Left forelimb (tissue), 1 donor: Measurements from ENCODE around the gene EIF1AD.
"Not testable (repeated sequence)": the region's sequence is repeated elsewhere in the genome, so short reads cannot be mapped to it uniquely, and the experiment has no call there.

Experiments used
- DNase-seq: peaks from one replicate; pipeline ENCODE4 v3.0.0-alpha.2; 2018; ENCODE audit warnings: low spot score

Gene EIF1AD

DNA sequence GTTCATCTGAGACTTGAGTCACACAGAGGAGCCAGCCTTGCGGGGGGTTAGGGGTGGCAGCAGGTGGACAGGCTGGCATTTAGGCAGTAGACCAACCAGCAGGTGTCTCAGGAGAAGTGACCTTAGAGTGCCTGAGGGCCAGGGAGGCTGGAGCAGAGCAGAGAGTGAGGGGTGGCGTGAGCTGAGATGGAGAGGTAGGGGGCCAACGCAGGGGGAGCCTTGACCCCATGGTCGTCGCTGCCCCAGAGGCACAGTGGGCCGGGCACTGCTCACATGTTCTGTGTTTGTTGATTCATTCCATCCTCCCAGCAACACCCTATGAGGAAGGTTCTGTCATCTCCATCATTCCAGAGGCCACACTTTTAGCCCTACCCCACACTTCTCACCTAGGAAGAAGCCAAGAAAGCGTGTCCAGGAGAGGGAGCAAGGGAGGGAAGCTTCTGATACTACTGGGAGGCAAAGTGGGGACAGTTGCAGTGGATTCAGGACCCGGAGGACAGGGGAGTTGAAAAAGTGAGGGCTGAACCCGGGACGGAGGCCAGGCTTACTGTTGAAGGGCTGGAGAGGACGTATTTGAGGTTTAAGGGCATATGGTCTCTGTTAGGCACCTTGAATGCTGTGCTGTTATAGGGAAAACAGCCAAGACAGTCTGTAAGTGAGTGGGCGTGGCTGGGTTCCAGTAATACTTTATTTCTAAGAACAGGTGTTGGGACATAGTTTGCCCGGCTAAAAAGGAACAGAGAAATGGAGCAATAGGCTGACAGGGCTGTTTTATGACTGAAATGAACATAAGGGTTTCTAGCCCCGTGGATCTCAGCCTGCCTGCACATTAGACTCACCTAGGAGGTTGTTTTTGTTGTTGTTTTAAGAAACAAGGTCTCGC lies 33.1 kb downstream of the EIF1AD start:
- no peak for DNase-seq

DNA sequence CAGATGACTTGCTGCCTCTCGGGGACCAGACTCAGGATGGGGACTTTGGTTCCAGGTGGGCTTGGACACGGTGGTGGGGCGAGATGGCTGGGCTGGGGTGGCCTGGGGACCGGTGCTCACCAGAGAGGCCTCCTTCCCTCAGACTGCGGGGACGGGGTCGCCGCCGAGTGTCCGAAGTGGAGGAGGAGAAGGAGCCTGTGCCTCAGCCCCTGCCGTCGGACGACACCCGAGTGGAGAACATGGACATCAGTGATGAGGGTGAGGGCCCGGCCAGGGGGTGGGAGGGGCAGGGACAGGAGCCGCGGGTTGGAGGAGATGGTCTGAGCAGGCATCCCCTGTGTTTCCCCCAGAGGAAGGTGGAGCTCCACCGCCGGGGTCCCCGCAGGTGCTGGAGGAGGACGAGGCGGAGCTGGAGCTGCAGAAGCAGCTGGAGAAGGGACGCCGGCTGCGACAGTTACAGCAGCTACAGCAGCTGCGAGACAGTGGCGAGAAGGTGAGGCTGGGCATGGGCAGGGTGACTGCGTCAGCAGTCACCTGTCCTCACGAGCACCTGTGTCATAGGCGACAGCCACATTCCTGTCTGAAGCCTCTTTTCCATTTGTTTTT lies 34.5 kb downstream of the EIF1AD start:
- DNase-seq = no peak

DNA sequence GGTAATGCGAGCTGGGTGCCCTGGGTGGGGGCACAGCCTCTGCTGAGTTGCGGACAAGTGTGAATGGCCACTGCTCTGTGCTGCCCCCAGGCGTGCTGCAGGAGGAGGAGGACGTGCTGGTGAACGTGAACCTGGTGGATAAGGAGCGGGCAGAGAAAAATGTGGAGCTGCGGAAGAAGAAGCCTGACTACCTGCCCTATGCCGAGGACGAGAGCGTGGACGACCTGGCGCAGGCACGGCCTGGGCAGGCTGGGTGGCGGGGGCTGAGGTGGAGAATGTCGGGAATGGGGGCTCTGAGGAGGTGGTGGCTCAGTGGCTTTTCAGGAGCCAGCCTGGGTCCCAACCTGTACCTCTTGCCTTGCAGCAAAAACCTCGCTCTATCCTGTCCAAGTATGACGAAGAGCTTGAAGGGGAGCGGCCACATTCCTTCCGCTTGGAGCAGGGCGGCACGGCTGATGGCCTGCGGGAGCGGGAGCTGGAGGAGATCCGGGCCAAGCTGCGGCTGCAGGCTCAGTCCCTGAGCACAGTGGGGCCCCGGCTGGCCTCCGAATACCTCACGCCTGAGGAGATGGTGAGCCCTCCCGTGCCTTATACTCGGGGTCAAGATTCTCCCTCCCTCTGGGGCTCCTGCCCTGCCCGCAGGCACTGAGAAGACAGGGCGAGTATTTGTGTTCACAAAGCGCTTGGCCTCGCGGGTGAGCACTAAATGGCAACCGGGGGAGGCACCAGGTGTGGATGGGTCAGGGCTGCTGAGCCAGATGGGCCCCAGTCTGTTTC lies 35.8 kb downstream of the EIF1AD start:
- no peak for DNase-seq

DNA sequence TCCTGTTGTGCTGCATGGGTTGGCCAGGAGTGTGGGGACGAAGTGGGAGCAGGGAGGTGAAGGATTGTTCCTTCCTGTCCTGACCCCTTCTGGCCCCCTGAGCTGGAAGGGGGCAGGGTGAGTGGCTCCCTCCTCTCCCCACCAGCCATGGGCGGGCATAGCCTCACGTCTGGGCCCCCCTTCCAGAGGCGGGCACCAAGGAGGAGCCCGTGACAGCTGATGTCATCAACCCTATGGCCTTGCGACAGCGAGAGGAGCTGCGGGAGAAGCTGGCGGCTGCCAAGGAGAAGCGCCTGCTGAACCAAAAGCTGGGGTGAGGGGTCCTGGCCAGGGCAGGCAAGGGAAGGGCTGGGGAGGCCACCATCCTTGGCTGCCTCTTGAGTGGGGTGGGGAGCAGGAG lies 37.1 kb downstream of the EIF1AD start:
- no peak for DNase-seq

DNA sequence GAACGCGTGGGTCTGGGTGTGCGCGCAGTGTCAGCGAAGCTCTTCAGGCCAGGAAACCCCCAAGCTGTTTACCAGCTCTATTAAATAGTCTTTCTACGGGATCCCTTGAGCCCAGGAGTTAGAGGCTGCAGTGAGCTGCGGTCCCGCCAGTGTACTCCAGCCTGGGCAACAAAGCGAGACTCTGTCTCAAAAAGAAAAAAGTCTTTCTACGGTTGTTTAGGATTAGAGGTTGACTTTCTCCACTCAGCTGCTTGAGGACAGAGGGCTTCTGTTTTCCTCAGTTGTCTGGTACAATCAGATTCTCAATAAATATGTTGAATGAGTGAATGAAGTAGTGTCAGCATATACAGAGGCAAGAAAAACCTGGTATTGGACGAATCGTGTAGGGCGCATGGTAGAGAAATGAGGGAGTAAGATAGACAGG lies 39.8 kb downstream of the EIF1AD start:
- no peak for DNase-seq

DNA sequence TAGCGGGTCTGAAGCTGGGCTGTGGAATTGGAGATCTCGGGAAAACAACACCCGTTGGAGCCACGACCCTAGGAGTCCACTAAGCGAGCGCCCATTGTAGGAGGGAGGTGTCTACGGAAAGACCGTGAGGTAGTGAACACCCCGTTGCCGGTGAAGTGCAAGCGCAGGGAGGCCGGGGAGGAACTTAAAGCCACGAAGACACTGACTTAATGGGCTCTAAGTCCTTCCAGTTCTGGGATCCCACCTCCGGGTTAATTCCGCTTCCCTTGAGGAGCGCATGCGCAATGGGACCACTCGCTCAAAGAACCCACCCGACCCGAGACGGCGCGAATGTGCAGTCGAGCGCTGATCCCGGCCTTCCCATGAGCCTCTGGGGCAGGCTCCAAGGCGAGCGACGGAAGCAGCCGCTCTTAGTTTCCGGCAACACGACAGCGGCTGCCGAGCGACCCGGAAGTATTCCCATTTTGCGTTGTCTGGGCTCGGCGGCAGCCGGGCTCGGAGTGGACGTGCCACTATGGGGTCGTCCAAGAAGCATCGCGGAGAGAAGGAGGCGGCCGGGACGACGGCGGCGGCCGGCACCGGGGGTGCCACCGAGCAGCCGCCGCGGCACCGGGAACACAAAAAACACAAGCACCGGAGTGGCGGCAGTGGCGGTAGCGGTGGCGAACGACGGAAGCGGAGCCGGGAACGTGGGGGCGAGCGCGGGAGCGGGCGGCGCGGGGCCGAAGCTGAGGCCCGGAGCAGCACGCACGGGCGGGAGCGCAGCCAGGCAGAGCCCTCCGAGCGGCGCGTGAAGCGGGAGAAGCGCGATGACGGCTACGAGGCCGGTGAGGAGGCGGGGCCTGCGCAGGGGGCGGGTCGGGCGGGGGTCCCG lies 40.5 kb downstream of the EIF1AD start, which contains the start of gene SART1:
TSS of gene SART1 (plus strand) at position 468 of the 874 bp plus-strand sequence. CDS start at position 515, 47 bp downstream.
- peak; percentile 98 for DNase-seq

DNA sequence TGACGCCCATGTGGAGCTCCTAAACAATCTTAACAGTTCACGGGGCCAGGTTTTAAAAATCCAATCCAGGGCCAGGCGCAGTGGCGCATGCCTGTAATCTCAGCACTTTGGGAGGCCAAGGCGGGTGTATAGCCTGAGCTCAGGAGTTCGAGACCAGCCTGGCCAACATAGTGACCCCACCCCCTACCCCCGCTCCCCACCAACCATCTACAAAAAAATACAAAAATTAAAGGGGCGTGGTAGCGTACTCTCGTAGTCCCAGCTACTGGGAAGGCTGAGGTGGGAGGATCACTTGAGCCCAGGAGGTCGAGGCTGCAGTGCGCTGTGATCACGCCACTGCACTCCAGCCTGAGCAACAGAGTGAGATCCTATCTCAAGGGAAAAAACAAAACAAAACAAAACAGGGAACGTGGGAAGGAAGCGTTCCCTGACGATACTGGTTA lies 41.1 kb downstream of the EIF1AD start:
- DNase-seq = no peak

DNA sequence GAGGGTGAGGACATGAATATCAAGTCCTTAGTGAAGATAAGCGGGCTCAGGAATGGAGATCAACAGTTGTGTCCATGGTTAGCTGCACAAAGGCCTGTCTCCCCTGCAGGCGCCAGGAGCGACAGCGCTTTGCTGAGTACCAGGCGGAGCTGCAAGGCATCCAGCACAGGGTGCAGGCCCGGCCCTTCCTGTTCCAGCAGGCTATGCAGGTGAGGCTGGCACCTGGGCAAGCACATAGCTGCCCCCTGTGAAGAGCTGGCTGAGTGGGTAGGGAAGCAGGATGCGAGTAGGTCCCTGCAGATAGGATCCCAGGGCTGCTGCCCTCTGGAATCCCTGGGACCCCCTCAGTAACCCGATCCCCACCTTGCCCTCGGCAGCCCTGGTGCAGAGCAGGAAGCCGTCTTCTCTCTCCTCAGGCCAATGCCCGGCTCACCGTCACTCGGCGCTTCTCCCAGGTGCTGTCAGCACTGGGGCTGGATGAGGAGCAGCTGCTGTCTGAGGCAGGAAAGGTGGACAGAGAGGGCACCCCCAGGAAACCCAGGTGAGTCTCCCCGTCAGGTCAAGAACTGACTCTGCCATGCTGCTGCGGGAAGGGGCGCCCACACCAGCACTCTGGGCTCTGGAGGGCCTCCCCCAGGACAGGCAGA lies 43.1 kb downstream of the EIF1AD start:
- DNase-seq = no peak

DNA sequence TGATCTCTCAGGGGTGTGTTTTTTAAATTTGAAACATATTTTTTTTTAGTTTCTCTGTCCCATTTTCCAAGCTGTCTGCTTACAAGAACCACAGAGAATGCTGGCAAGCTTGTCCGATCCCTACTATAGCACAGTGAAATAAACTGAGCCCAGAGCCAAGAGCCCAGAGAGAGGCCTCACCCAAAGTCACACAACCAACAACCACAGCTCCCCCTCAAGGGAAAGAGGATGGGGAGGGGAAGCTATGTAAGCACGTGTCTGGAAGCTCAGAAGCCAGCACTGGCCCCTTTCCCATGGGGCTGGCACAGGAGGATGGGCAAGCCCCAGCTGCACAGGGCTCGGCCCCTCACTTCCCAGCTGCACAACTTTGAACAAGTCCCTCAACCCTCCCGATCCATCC lies 43.7 kb downstream of the EIF1AD start:
- DNase-seq = no peak

DNA sequence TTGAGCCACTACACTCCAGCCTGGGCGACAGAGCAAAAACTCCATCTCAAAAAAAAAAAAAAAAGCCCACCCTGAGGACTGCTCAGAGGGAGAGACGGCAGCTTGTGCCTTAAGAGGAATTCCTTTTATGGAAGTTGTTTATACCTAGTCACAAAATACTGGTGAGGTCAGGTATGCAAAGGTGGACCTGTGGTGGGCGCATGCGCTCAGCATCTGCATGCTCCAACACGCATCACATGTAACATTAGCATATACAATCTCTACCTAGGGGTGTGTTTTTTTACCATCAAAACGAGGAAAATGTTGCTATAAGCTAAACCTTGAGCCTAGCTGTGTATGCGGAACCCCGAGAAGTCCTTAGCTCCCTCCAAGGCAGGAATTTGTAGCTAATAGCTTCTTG lies 47.2 kb downstream of the EIF1AD start:
- no peak for DNase-seq

DNA sequence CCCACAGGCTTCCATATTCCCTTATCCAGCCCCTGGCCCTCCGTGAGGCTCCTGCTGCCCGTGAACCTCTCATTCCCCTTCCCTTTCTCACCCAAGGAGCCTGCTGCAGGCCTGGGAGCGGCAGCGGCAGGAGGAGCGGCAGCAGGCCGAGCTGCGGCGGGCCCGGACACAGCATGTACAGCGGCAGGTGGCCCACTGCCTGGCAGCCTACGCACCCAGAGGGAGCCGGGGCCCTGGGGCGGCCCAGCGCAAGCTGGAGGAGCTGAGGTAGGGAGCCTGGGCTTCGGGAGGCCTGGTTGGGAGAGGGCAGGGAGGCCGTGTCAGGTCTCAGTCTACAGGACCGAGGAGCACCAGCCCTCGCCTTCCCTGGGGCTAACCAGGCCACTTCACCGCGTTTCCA lies 48.5 kb downstream of the EIF1AD start:
- DNase-seq = no peak

DNA sequence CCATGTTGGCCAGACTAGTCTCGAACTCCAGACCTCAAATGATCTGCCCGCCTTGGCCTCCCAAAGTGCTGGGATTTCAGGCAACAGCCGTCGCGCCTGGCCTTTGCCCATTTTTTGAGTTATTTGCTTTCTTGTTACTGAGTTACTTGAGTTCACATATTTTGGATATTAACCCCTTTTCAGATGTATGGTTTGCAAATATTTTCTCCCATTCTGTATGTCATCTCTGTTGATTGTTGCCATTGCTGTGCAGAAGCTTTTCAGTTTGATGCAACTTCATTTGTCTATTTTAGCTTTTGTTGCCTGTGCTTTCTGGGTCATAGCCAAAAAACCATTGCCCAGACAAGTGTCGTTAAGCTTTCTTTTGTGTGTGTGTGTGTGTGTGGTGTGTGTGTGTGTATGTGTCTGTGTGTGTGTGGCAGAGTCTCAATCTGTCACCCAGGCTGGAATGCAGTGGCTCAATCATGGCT lies 49.9 kb downstream of the EIF1AD start:
- DNase-seq = no peak

DNA sequence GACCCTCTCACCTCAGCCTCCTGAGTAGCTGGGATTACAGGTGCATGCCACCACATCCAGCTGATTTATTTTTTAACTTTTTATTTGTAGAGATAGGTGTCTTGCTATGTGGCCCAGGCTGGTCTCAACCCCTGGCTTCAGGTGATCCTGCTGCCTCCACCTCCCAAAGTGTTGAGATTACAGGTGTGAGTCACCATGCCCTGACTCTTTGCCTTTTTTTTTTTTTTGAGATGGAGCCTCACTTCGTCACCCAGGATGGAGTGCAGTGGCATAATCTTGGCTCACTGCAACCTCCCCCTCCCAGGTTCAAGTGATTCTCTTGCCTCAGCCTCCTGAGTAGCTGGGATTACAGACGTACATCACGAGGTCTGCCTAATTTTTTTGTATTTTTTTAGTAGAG lies 50.3 kb downstream of the EIF1AD start:
- not testable (repeated sequence) for DNase-seq

DNA sequence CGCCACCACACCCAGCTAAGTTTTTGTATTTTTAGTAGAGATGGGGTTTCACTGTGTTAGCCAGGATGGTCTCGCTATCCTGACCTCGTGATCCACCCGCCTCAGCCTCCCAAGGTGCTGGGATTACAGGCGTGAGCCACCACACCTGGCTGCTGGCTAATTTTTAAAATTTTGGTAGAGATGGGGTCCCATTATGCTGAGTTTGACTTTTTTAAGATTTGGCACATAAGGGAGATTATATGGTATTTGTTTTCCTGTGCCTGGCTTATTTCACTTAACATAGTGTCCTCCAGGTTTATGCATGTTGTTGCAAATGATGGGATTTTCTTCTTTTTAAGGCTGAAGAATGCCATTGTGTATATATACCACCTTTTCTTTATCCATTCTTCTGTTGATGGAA lies 51.2 kb downstream of the EIF1AD start:
- DNase-seq = not testable (repeated sequence)

DNA sequence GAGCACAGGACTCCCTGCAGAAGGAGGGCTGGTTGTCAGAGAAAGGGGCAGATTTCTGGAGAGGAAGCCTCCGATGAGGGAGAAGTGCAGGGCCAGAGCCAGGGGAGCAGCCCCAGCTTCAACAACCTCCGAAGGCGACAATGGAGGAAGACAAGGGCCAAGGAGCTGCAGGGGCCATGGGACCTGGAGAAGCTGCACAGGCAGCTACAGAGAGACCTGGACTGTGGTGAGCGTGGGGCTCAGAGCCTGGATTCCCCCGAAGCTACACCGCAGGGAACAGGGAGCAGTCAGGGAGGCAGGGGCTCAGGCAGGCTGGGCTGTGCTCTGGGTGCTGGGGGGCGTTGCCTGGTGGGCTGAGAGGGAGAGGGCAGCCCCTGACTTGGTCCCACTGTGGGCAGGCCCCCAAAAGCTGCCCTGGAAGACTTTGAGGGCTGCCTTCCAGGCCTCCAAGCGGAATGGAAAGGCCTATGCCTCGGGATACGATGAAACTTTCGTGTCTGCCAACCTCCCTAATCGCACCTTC lies 54.3 kb downstream of the EIF1AD start:
- no peak for DNase-seq

DNA sequence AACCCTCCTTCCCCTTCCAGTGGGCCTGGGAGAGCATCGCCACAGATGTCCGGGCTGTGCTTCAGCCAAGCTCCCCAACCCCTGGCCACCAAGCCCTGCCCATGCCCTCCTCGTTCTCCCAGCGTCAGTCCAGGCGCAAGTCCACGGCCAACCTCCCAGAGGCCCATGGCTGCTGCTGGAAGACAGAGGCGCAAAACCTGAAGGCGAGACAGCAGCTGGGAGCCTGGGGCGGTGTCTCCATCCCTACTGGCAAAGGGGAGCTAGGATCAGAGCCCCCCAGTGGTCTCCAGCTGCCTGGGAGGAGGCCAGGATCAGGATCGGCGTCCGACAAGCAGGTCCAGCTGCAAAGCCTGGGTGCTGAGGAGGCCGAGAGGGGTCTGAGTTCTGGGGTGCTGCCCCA lies 54.8 kb downstream of the EIF1AD start:
- no peak for DNase-seq

DNA sequence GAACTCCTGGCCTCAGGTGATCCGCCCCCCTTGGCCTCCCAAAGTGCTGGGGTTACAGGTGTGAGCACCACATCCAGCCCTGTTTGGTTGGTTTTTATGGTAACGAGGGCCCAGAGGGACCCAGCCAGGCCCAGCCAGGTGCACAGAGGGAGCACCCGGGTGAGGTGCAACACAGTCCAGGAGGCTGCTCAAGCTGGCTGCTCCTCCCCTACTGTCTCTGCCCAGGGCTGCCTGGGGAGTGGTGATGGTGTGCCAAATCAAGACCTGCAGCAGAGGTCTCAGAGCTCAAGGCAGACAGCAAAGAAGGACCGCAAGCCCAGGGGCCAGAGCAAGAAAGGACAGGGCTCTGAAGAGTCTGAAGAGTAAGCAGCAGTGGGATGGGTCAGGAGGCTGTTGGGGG lies 55.3 kb downstream of the EIF1AD start:
- DNase-seq = no peak
